Pancreas (tissue), 10 donors: ENCODE results near the gene ZBTB7B. TPM values are rescaled to one million over a fixed set of nuclear protein-coding genes. Genes with fewer than 3 reads are reported as not detected.
A peak's percentile ranks its signal among the peaks of the same experiment; 100 is the strongest.

Source experiments
- ATAC-seq, 4 donors: fragments of 200-7000 bp; cut with Tn5 transposase; one replicate each; pipeline versions ENCODE4 v1.8.0 to v1.9.1; 2020; ENCODE audit warnings: mild to moderate bottlenecking in 4 of 4, moderate library complexity in 4 of 4
- DNase-seq, 6 donors: peaks; one replicate each; pipeline ENCODE4 v3.0.0-alpha.2; 2020
- FAIRE-seq: peaks from 2 replicates; lab custom pipeline; 2012; peaks lifted over from hg19 to GRCh38; lab: Jason Lieb, UNC
- H3K27ac ChIP-seq, 4 donors: fragments of 200-600 bp; sonication (generic); 1 replicate in 3 of 4; 2 replicates in 1 of 4; pipeline versions ENCODE4 v1.5.0 to v1.8.0; 2020
- H3K27me3 ChIP-seq, 4 donors: fragments of 200-600 bp; one replicate each; pipeline ENCODE4 v1.8.0; 2021
- H3K36me3 ChIP-seq, 3 donors: fragments of 200-600 bp; sonication (generic) in 1 of 3; one replicate each; pipeline versions ENCODE4 v1.5.0 to v1.8.0; 2020 to 2021
- H3K4me1 ChIP-seq, 3 donors: fragments of 200-600 bp; one replicate each; pipeline ENCODE4 v1.8.0; 2021
- H3K4me3 ChIP-seq, 4 donors: fragments of 200-600 bp; sonication (generic) in 2 of 4; one replicate each; pipeline versions ENCODE4 v1.5.0 to v1.8.0; 2020 to 2021
- H3K9me3 ChIP-seq, 4 donors: fragments of 200-600 bp; one replicate each; pipeline ENCODE4 v1.8.0; 2021
- CTCF ChIP-seq, 4 donors: fragments of 200-600 bp; sonication (generic) in 3 of 4; IDR thresholded peaks; one replicate each; pipeline versions ENCODE4 v1.5.0 to v1.8.0; 2021; ENCODE audit warnings: antibody characterized with exemption in 4 of 4
- WGBS, 2 donors: extraction: QIAGEN DNeasy Blood & Tissue Kit; methylation state at CpG; one replicate each; pipeline ENCODE4 v1.1.7; 2013; 5-methylcytosine and 5-hydroxymethylcytosine counted together
- intact Hi-C, 3 donors: fragments of 100-400 bp; cut with DNase I; formaldehyde crosslinking; loops; one replicate each; pipeline versions ENCODE4 v1.11.1 to v1.14.2; 2022
- polyA plus RNA-seq, 2 donors: library from polyadenylated mRNA; stranded (reverse); fragments of 200-250 nt; gene quantifications; one replicate each; pipeline ENCODE4 v1.2.3, GENCODE V29; 2013
- total RNA-seq, 6 donors: library from RNA; stranded (reverse); fragmentation: NEBNext Ultra II Directional in 4 of 6; extraction: Animal tissue kit (Norgen Biotek cat#: 25700) in 4 of 6; gene quantifications; one replicate each; pipeline versions ENCODE4 v1.2.1 to v1.2.4, GENCODE V29; 2021 to 2023
- donor health status: healthy with polysubstance abuse.
- donor health status: DM: no; HTN: no; CAD: no; lungs with moderate emphysema.
- donor health status: DM: no; HTN: no; CAD: no.
- donor health status: control.
- donor health status: control.
- donor health status: Bipolar disorder and iron deficiency.
- donor health status: DM: yes; HTN: yes; CAD: no.
- donor health status: DM: no; HTN: no; CAD: no.
- donor health status: DM: no; HTN: no; CAD: no.
- donor health status: DM: yes; HTN: yes; CAD: no.

ZBTB7B gene
- total and polyA plus RNA-seq, 8 donors, result 19.8 to 38.4 (median 34.4) TPM

DNA sequence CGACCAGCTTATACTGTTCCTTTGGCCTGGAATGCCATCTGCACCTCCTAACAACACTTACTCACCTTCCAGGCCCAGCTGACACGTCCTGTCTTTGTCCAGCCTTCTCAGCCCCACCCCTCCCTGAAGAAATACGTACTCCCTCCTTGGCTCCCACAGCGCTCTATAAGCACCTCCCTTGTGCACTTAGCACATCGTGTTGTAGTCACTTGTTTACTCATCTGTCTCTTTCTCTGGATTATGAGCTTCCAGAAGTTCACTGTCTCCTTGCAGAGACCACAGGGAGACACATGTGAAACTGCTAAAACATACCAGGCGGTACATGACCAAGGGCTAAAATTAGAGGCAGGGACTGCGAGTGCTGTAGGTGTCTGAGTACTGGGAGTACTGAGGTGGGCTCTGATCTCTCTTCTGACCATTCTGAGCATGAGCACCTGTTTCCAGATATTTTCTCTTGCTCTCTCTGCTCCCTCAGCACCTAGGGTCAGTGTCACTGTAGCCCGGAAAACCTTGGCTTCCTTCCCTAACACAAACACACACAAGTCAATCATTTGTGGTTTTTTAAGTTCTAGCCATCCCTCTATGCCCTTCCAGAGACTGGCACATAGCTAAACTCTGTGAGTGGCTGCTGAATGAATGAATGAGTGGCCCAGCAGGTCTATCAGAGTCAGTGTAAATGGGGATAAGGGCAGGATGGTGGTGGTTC, 36.2 kb downstream of the ZBTB7B start:
- H3K4me3 ChIP-seq, result no peak overlapping the region
- ATAC-seq, result peak in 2 of 4 donors; percentile 38 to 55
- no peaks in the 10 kb centered on the region for H3K27me3 ChIP-seq
- no peak for TF ChIP-seq CTCF (IDR thresholded peaks at IDR 0.05)
- 49 to 58% methylated on average over 8 of the region's 8 CpGs for WGBS, 2 donors
- intact Hi-C loops, result no loop called here
- no peaks in the 10 kb centered on the region for H3K9me3 ChIP-seq
- no peak for FAIRE-seq
- DNase-seq, result no peak
- no peak overlapping the region for H3K27ac ChIP-seq
- no peaks in the 10 kb centered on the region for H3K36me3 ChIP-seq
- H3K4me1 ChIP-seq, result peaks cover 0 to 3% (median 0%) of the 10 kb centered on the region in 3 donors

- no peak for TF ChIP-seq CTCF (IDR thresholded peaks at IDR 0.05)
- Histone ChIP-seq H3K27me3 (no peaks in the 10 kb centered on the region), H3K36me3 (no peaks in the 10 kb centered on the region), H3K9me3 (no peaks in the 10 kb centered on the region), H3K4me1 (peaks cover 0 to 3% (median 0%) of the 10 kb centered on the region in 3 donors), H3K27ac (no peak overlapping the region), H3K4me3 (no peak overlapping the region)
- DNase-seq (no peak), FAIRE-seq (no peak), ATAC-seq (no peak)
- intact Hi-C loops, result no loop called here
- WGBS, 2 donors, result 73 to 77% methylated on average over 4 of the region's 4 CpGs
Measured at GRCh38 chr1:155039308-155039669, 36.7 kb downstream of the ZBTB7B start.

DNA sequence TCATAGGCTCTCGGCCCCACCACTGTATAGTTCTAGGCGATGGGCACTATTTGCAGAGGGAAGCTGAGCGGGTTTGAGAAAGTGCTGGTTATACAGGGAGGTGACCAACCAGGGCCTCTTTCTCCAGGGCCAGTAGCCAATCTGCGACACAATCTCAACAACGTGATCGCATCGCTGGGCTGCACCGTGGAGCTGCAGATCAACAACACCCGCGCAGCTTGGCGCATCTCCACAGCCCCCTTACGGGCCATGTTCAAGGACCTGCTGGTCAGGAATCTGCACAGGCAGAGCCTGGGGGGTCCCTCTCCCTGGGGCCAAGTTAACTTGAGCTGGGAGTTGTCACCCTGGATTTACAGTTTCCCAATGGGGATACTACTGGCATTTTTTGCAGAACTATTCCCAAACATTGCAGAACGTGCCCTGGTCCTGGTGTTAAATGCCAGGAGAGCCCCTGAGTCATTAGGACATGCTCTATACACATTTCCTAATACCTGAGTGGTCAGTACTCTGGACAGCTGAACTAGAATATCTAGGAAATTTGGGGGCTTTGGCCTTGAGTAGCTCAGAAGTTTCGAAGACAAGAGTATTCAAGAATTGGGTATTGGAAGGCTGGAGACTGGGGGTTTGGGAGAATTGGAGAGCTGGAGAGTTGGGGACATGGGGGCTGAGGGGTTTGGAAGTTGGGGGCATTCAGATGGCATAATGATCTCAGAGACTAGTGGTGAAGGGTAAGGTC, 37.9 kb downstream of the ZBTB7B start:
- DNase-seq (peak in 1 of 6 donors; percentile 48), FAIRE-seq (no peak), ATAC-seq (no peak)
- no peaks in the 10 kb centered on the region for H3K27me3 ChIP-seq
- H3K4me3 ChIP-seq, result no peak overlapping the region
- intact Hi-C loops, result loop anchor here in 1 of 3 donors (5.0 kb wide), 1 partner anchor 42 kb away; no protein-coding TSS in a partner anchor
- peaks cover 0 to 7% (median 0%) of the 10 kb centered on the region in 3 donors for H3K4me1 ChIP-seq
- H3K27ac ChIP-seq, result no peak overlapping the region
- no peak for TF ChIP-seq CTCF (IDR thresholded peaks at IDR 0.05)
- 82 to 83% methylated on average over 14 of the region's 14 CpGs for WGBS, 2 donors
- H3K36me3 ChIP-seq, result no peaks in the 10 kb centered on the region
- no peaks in the 10 kb centered on the region for H3K9me3 ChIP-seq

DNA sequence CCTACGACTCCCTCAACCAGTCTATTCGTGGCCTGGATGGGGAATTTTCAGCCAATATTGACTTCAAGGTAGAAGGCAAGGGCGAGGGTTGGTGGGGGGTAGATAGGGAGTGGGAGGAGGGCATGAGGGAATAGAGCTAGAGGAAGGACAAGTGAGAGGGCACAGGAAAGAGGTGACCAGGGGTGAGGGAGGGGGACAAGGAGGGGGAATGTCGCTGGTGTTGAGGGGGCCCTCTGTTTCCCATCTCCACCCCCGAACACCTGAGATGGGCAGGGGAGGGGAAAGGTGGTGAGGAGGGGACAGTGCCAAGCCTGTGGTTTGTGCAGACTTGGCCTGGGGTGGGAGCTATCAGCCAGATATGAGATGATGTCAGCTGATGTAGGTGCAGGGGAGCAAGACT, 40.2 kb downstream of the ZBTB7B start:
- no peak overlapping the region for H3K4me3 ChIP-seq
- 70 to 76% methylated on average over 4 to 5 of the region's 5 CpGs for WGBS, 2 donors
- intact Hi-C loops, result loop anchor here in 1 of 3 donors (5.0 kb wide), 1 partner anchor 40 kb away; no protein-coding TSS in a partner anchor
- no peaks in the 10 kb centered on the region for H3K9me3 ChIP-seq
- peaks cover 0 to 7% (median 0%) of the 10 kb centered on the region in 3 donors for H3K4me1 ChIP-seq
- DNase-seq (no peak), ATAC-seq (no peak), FAIRE-seq (no peak)
- TF ChIP-seq CTCF (IDR thresholded peaks at IDR 0.05), result no peak
- H3K27ac ChIP-seq, result no peak overlapping the region
- no peaks in the 10 kb centered on the region for H3K36me3 ChIP-seq
- H3K27me3 ChIP-seq, result no peaks in the 10 kb centered on the region
